DND-41 (cell line): ENCODE results near the gene PGGT1B.

Experiments used
- EZH2 ChIP-seq: IDR thresholded peaks from 3 replicates; pipeline ENCODE4 v1.6.1; 2012; ENCODE audit warnings: borderline replicate concordance, low read depth, mild to moderate bottlenecking, moderate library complexity, low read length, inconsistent platforms; ENCODE audit not compliant: severe bottlenecking
- TF ChIP-seq, protein P1 (sequence below): IDR thresholded peaks from 2 replicates; pipeline ENCODE4 v1.5.1; 2012; ENCODE audit warnings: borderline replicate concordance, low read length, moderate library complexity, mild to moderate bottlenecking; ENCODE audit not compliant: poor library complexity, severe bottlenecking; ENCODE audit errors: extremely low read depth

DNA sequence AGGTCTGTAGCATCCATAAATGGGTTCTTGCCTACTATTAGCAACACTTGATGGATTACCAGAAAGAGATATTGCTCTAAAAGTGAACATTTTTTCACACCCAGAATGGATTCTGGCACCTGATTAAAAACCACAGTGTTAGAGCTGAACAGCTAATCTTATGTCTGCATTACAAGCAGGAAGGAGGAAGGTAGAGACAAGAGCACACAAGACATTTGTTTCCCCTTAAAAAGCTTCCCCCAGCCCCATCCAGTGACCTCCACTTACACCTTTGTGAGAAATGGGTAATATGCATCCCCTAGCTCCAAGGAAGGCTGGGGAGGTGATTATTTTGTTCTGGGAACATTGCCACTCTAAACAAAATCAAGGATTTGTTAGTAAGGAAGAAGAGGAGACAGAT, 80.9 kb downstream of the PGGT1B start:
- TF ChIP-seq, protein P1, sequence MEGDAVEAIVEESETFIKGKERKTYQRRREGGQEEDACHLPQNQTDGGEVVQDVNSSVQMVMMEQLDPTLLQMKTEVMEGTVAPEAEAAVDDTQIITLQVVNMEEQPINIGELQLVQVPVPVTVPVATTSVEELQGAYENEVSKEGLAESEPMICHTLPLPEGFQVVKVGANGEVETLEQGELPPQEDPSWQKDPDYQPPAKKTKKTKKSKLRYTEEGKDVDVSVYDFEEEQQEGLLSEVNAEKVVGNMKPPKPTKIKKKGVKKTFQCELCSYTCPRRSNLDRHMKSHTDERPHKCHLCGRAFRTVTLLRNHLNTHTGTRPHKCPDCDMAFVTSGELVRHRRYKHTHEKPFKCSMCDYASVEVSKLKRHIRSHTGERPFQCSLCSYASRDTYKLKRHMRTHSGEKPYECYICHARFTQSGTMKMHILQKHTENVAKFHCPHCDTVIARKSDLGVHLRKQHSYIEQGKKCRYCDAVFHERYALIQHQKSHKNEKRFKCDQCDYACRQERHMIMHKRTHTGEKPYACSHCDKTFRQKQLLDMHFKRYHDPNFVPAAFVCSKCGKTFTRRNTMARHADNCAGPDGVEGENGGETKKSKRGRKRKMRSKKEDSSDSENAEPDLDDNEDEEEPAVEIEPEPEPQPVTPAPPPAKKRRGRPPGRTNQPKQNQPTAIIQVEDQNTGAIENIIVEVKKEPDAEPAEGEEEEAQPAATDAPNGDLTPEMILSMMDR, result no peak
- TF ChIP-seq EZH2, result no peak
